HepG2 (cell line): Measurements from ENCODE around the gene HHEX. TPM values are rescaled to one million over a fixed set of nuclear protein-coding genes. Genes with fewer than 3 reads are reported as not detected.

Experiments
- ATAC-seq: fragments of 200-7000 bp; cut with Tn5 transposase; 3 replicates; pipeline ENCODE4 v1.9.1; 2020; ENCODE audit warnings: mild to moderate bottlenecking, moderate library complexity
- BruUV-seq: library from RNA; stranded (reverse); fragments of 400-500 nt; replicated peaks from 2 replicates; lab custom pipeline; 2021; lab: Mats Ljungman, UMichigan
- CTCF ChIA-PET: fragments of 300-600 bp; formaldehyde crosslinking; extraction: SDS; loops from one replicate; lab custom pipeline; 2021; ENCODE audit warnings: low total read pairs, inconsistent platforms, low intra/inter-chr PET ratio; lab: Yijun Ruan, JAX
- POLR2A ChIA-PET: fragments of 350-600 bp; sonication (Branson Sonifier 250); formaldehyde crosslinking; loops from one replicate; lab custom pipeline; 2020; ENCODE audit warnings: antibody characterized with exemption, inconsistent platforms; lab: Yijun Ruan, JAX
- DNase-seq: peaks from one replicate; pipeline ENCODE4 v3.0.0-alpha.2; 2015; ENCODE audit warnings: low spot score
- FAIRE-seq: peaks from 3 replicates; lab custom pipeline; 2011; peaks lifted over from hg19 to GRCh38; lab: Jason Lieb, UNC
- H2AFZ ChIP-seq: one replicate; pipeline ENCODE4 v1.6.1; 2011; ENCODE audit warnings: low read length, inconsistent platforms
- H3K27ac ChIP-seq: fragments of 300-600 bp; 3 replicates; pipeline ENCODE4 v1.8.0; 2011; ENCODE audit warnings: mixed run types, mild to moderate bottlenecking, mixed read lengths, low read length, inconsistent platforms; ENCODE audit not compliant: insufficient read depth; ENCODE audit errors: extremely low read length
- H3K27me3 ChIP-seq, 2 experiments: fragments of 200-600 bp in 1 of 2; 2 replicates in 1 of 2; 3 replicates in 1 of 2; pipeline versions ENCODE4 v1.6.0 to v1.8.0; 2011; ENCODE audit warnings: low read length in 2 of 2, mild to moderate bottlenecking in 2 of 2, moderate library complexity in 2 of 2, inconsistent platforms in 1 of 2; ENCODE audit not compliant: insufficient read depth in 2 of 2, control insufficient read depth in 1 of 2
- H3K36me3 ChIP-seq, 2 experiments: fragments of 200-600 bp in 1 of 2; replicated peaks in 1 of 2; 2 replicates in 1 of 2; 3 replicates in 1 of 2; pipeline versions ENCODE4 v1.5.1 to v1.8.0; 2011; ENCODE audit warnings: low read length in 2 of 2, inconsistent platforms in 1 of 2; ENCODE audit not compliant: insufficient read depth in 2 of 2, control insufficient read depth in 1 of 2
- H3K4me1 ChIP-seq: 2 replicates; pipeline ENCODE4 v1.5.1; 2012; ENCODE audit warnings: low read length, inconsistent platforms; ENCODE audit not compliant: insufficient read depth
- H3K4me2 ChIP-seq: 2 replicates; pipeline ENCODE4 v1.6.0; 2011; ENCODE audit warnings: low read depth, low read length, inconsistent platforms
- H3K4me3 ChIP-seq, 3 experiments: fragments of 200-600 bp in 1 of 3; sonication (generic), shearing (Covaris generic) in 1 of 3; replicated peaks in 1 of 3; 2 replicates each; pipeline ENCODE4 v1.5.1; 2011 to 2016; ENCODE audit warnings: low read length in 3 of 3, inconsistent platforms in 2 of 3, low read depth in 2 of 3, mild to moderate bottlenecking in 2 of 3, control low read depth in 1 of 3, mixed read lengths in 1 of 3; ENCODE audit not compliant: insufficient read depth in 1 of 3
- H3K79me2 ChIP-seq: one replicate; pipeline ENCODE4 v1.6.1; 2011; ENCODE audit warnings: low read length, inconsistent platforms; ENCODE audit not compliant: insufficient read depth
- H3K9ac ChIP-seq: 2 replicates; pipeline ENCODE4 v1.6.0; 2011; ENCODE audit warnings: mild to moderate bottlenecking, low read depth, low read length, inconsistent platforms; ENCODE audit not compliant: insufficient read depth
- H3K9me3 ChIP-seq: 2 replicates; pipeline ENCODE4 v1.5.1; 2012; ENCODE audit warnings: mild to moderate bottlenecking, low read length
- H4K20me1 ChIP-seq: 2 replicates; pipeline ENCODE4 v1.6.0; 2011; ENCODE audit warnings: inconsistent platforms, mild to moderate bottlenecking, low read length, moderate library complexity; ENCODE audit not compliant: insufficient read depth
- BHLHE40 ChIP-seq: IDR thresholded peaks from 2 replicates; pipeline ENCODE4 v1.6.1; 2011; ENCODE audit warnings: low read length, improper control_type of control experiment
- MAFK ChIP-seq, 2 experiments: IDR thresholded peaks in 1 of 2; conservative IDR thresholded peaks in 1 of 2; 2 replicates each; pipeline ENCODE4 v1.6.1; 2011; ENCODE audit warnings: improper control_type of control experiment in 2 of 2, low read length in 2 of 2
- NFKB2 ChIP-seq: sonication (generic); formaldehyde crosslinking; IDR thresholded peaks from 2 replicates; pipeline ENCODE4 v1.4.0; 2020; ENCODE audit warnings: missing genetic modification reagents, borderline replicate concordance
- ZKSCAN1 ChIP-seq: fragments of 150-350 bp; IDR thresholded peaks from 2 replicates; pipeline ENCODE4 v1.6.1; 2014; ENCODE audit warnings: low read length
- ZNF569 ChIP-seq: sonication (generic); formaldehyde crosslinking; IDR thresholded peaks from 2 replicates; pipeline ENCODE4 v1.5.0; 2020; ENCODE audit warnings: mild to moderate bottlenecking, missing genetic modification reagents, moderate library complexity, borderline replicate concordance
- ZNF576 ChIP-seq: sonication (generic); formaldehyde crosslinking; IDR thresholded peaks from 2 replicates; pipeline ENCODE4 v1.4.0; 2020; ENCODE audit warnings: mild to moderate bottlenecking, missing genetic modification reagents
- WGBS: methylation state at CpG from one replicate; pipeline ENCODE4 v1.1.6; 2017; ENCODE audit warnings: low lambda C conversion rate; 5-methylcytosine and 5-hydroxymethylcytosine counted together
- in situ Hi-C: cut with HindIII; loops from 2 replicates; pipeline ENCODE4 v1.10.0; 2017; ENCODE audit warnings: low pct_unique_long_range_greater_than_20kb; ENCODE audit not compliant: extremely low pct_ligation_motif_present
- intact Hi-C: fragments of 100-400 bp; cut with micrococcal nuclease; formaldehyde crosslinking; loops from one replicate; pipeline ENCODE4 v1.10.0; 2022; ENCODE audit not compliant: unreplicated experiment
- polyA plus RNA-seq, 8 experiments: library from polyadenylated mRNA; depleted of rRNA in 3 of 8; stranded (reverse) in 7 of 8; unstranded in 1 of 8; fragments of >200 nt; fragmentation: Illumina TruSeq in 4 of 8; extraction: Trizol in 4 of 8; gene quantifications; 2 replicates each; pipeline versions ENCODE4 v1.2.1 to v1.2.3, GENCODE V29; 2011 to 2016; ENCODE audit warnings: low read depth in 4 of 8, missing spikeins in 1 of 8, mixed read lengths in 1 of 8; ENCODE audit not compliant: insufficient read depth in 1 of 8
- total RNA-seq, 5 experiments: library from RNA; depleted of rRNA; stranded (reverse); fragments of >200 nt; fragmentation: Illumina TruSeq; extraction: Trizol; gene quantifications; 2 replicates each; pipeline ENCODE4 v1.2.3, GENCODE V29; 2016; ENCODE audit warnings: low read depth in 1 of 5

Gene HHEX
- total and polyA plus RNA-seq, 2 of the 13 experiments (the other 11 are each of a cell fraction or from before 2014, with no cell fraction given): 44.5 to 48.7 TPM

GRCh38 chr10:92719991-92720830 lies 30.5 kb downstream of the HHEX start:
- WGBS: 26% methylated on average over 5 of the region's 5 CpGs
- in situ Hi-C loops (no loop called here), intact Hi-C loops (no loop called here)
- H3K9me3 ChIP-seq: no peaks in the 10 kb centered on the region
- H3K9ac ChIP-seq: no peak overlapping the region
- no peak overlapping the region for H2AFZ ChIP-seq
- FAIRE-seq (no peak), DNase-seq (no peak), ATAC-seq (no peak)
- no peak overlapping the region for H3K27ac ChIP-seq
- H3K4me1 ChIP-seq: peaks cover 12% of the 10 kb centered on the region; the same call in 1 of the 2 replicates
- no peaks in the 10 kb centered on the region for H3K36me3 ChIP-seq
- POLR2A ChIA-PET: no interaction called here
- peaks cover 0 to 27% of the 10 kb centered on the region in 2 experiments; a peak in 3 of 5 replicates for H3K27me3 ChIP-seq
- H4K20me1 ChIP-seq: no peaks in the 10 kb centered on the region
- CTCF ChIA-PET: no interaction called here
- TF ChIP-seq BHLHE40 (no peak), ZKSCAN1 (peak; percentile 60; the same call in 1 of the 2 replicates)
- H3K4me3 ChIP-seq: no peak overlapping the region
- no peak overlapping the region for H3K4me2 ChIP-seq
- no TSS peak for BruUV-seq
- H3K79me2 ChIP-seq: no peaks in the 10 kb centered on the region

- CTCF ChIA-PET: no interaction called here
- no peak for TF ChIP-seq NFKB2 (CRISPR knock-in tag)
- TF ChIP-seq MAFK (conservative IDR thresholded peaks at IDR 0.05 in 1 of 2, IDR thresholded peaks at IDR 0.05 in 1 of 2; ENCODE audit: low read length in 2 of 2): no peak
- no peak for TF ChIP-seq ZNF576 (CRISPR knock-in tag)
- no peak for TF ChIP-seq ZNF569 (CRISPR knock-in tag)
- TF ChIP-seq, all 625 proteins: peak for 0
- ATAC-seq (no peak), FAIRE-seq (no peak), DNase-seq (no peak)
- H3K27me3 ChIP-seq: peaks cover 0 to 25% of the 10 kb centered on the region in 2 experiments; a peak in 3 of 5 replicates
- H4K20me1 ChIP-seq: no peaks in the 10 kb centered on the region
- POLR2A ChIA-PET: no interaction called here
- BruUV-seq: no TSS peak
- in situ Hi-C loops (no loop called here), intact Hi-C loops (no loop called here)
- no peak overlapping the region for H3K9ac ChIP-seq
- H3K79me2 ChIP-seq: no peaks in the 10 kb centered on the region
- no peak overlapping the region for H2AFZ ChIP-seq
- no peak overlapping the region for H3K4me2 ChIP-seq
- no peaks in the 10 kb centered on the region for H3K9me3 ChIP-seq
- H3K4me1 ChIP-seq: peaks cover 6% of the 10 kb centered on the region; the same call in 1 of the 2 replicates
- no peak overlapping the region for H3K4me3 ChIP-seq
- no peaks in the 10 kb centered on the region for H3K36me3 ChIP-seq
- no peak overlapping the region for H3K27ac ChIP-seq
Observed at GRCh38 chr10:92720831-92721165, 31.0 kb downstream of the HHEX start.
